Skeletal muscle satellite cell (primary cell): ENCODE results near the gene KIRREL3.

ENCODE experiments used
- H3K27me3 ChIP-seq: 2 replicates; pipeline ENCODE4 v1.7.0; 2013; ENCODE audit warnings: low read length; ENCODE audit not compliant: control insufficient read depth, insufficient read depth
- H3K36me3 ChIP-seq: 2 replicates; pipeline ENCODE4 v1.7.0; 2013; ENCODE audit warnings: mild to moderate bottlenecking, control low read depth, low read length; ENCODE audit not compliant: insufficient read depth
- H3K4me1 ChIP-seq: 2 replicates; pipeline ENCODE4 v1.7.0; 2013; ENCODE audit warnings: low read length; ENCODE audit not compliant: control insufficient read depth, insufficient read depth
- H3K4me2 ChIP-seq: 2 replicates; pipeline ENCODE4 v1.7.0; 2013; ENCODE audit warnings: mild to moderate bottlenecking, low read length
- H3K4me3 ChIP-seq: 2 replicates; pipeline ENCODE4 v1.7.0; 2013; ENCODE audit warnings: low read length
- H3K9ac ChIP-seq: 2 replicates; pipeline ENCODE4 v1.7.0; 2013; ENCODE audit warnings: mild to moderate bottlenecking, low read depth, low read length, moderate library complexity
- H3K9me3 ChIP-seq: replicated peaks from 2 replicates; pipeline ENCODE4 v1.7.0; 2013; ENCODE audit warnings: mild to moderate bottlenecking, control low read depth, low read length

The KIRREL3 gene

DNA sequence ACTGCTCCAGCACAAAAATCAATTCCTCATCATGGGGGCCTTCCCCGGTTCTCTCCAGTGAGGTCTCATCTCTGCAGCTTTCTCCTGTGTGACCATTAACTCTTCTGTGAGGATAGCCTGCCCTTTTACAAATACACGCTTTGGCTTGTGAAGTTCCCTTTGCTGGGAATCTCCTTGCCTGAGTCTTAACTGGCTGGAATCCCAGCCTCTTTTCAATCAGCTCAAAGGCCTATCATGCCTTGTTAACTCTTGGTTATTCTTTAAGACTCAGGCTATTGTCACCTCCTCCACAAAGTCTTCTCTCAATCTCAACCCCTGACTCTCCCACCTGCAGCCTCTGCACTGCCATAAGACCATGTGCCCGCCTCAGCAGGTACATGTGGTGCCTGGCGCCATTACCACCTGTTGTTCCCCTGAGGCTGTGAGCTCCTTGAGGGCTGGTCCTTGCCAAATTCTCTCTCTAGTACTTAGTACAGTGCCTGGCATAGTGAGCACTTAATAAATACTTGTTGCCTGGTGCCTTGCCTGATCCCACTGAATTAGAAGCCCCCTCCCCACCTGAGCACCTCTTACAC lies 516.9 kb downstream of the KIRREL3 start:
- Histone ChIP-seq H3K4me2 (peak overlapping the region; percentile 6), H3K4me1 (peaks cover 24% of the 10 kb centered on the region), H3K9ac (no peak overlapping the region), H3K9me3 (no peaks in the 10 kb centered on the region), H3K27me3 (no peaks in the 10 kb centered on the region), H3K4me3 (no peak overlapping the region), H3K36me3 (no peaks in the 10 kb centered on the region)

DNA sequence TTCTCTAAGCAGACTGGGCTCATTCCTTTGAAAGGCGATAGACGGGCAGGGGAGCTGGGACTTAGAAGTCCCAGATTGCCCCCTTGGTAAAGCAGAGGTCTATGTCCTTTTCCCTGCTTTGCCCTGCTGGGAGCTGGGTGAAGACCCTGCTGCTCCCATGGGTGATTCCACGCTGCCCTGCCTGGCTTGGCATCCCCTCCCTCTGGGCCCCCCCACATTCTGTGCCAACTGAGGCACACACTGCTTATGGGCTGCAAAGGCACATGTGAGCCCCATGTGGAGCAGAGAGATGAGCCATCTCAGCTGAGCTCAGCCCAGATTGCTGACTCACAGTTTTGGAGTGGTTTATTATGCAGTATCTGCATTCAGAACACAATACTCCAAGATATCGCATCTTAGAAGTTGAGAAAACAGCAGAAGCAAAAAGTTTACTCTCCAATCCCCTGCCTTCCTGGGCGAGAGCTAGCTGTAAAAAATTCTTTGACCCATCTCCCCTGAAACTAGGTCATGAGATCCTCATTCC lies 517.9 kb downstream of the KIRREL3 start:
- H3K4me3 ChIP-seq, result no peak overlapping the region
- H3K4me2 ChIP-seq, result no peak overlapping the region
- H3K9me3 ChIP-seq, result no peaks in the 10 kb centered on the region
- no peak overlapping the region for H3K9ac ChIP-seq
- H3K27me3 ChIP-seq, result no peaks in the 10 kb centered on the region
- H3K4me1 ChIP-seq, result peaks cover 24% of the 10 kb centered on the region
- no peaks in the 10 kb centered on the region for H3K36me3 ChIP-seq

DNA sequence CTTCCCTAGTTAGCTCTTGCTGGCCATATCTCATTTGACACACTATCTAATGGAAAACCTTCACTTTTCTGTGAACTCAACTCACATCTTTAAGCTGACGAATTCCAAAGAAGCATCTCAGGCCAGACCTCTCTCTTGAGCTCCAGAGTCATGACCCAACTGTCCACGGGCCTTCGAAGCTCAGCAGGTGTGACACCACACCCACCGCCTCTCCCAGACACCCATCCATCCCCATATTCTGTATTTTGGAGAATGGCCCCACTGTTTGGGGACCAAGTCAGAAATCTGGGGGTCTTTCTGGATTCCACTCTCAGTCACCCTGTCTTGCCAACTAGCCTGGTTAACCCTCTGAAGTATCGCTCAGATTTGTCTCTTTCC lies 519.3 kb downstream of the KIRREL3 start:
- no peak overlapping the region for H3K4me2 ChIP-seq
- no peaks in the 10 kb centered on the region for H3K9me3 ChIP-seq
- no peaks in the 10 kb centered on the region for H3K27me3 ChIP-seq
- H3K36me3 ChIP-seq, result no peaks in the 10 kb centered on the region
- H3K4me1 ChIP-seq, result peaks cover 24% of the 10 kb centered on the region
- H3K9ac ChIP-seq, result no peak overlapping the region
- H3K4me3 ChIP-seq, result no peak overlapping the region

DNA sequence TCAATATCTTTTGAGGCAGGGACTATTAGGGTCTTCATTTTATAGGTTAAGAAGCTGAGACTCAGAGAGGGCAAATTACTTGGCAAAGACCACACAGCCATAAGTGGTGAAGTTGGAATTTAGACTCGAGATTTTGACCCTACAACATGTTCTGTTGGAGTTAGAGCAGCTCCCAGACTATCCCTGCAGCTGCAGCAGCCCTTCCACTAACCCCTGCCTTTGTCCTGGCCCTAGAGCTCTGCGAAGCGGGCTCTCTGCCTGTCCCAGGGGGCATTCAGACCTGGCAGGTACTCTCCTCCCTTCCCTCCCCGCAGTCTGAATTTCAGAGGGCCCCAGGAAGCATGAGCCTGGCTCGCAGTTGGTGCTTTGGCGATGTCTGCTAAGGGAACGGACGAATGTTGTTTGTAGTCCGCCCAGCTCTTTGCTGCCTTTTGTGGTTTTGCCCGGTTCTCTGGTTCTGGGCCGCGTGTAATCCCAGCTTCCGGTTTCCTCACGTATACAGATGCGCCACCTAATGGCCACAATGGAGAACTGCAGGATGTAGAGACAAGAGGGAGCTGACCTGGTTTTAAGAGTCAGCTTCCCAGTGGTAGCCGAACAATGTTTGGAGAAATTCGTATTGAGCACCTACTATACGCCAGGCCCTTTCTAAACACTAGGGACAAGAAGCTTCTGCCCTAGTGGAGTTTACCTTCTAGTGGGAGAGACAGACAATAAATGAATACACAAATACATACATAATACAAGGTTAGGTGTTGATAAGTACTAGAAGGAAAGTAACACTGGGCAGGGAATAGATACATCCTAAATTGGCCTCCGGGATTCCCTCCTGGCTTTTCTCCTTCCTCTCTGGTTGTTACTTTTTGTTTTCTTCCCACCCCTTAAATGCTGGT lies 519.9 kb downstream of the KIRREL3 start:
- H3K4me3 ChIP-seq, result peak overlapping the region; percentile 35
- peak overlapping the region; percentile 63 for H3K4me2 ChIP-seq
- no peaks in the 10 kb centered on the region for H3K27me3 ChIP-seq
- H3K9ac ChIP-seq, result peak overlapping the region; percentile 47
- H3K9me3 ChIP-seq, result no peaks in the 10 kb centered on the region
- H3K4me1 ChIP-seq, result peaks cover 22% of the 10 kb centered on the region
- no peaks in the 10 kb centered on the region for H3K36me3 ChIP-seq

DNA sequence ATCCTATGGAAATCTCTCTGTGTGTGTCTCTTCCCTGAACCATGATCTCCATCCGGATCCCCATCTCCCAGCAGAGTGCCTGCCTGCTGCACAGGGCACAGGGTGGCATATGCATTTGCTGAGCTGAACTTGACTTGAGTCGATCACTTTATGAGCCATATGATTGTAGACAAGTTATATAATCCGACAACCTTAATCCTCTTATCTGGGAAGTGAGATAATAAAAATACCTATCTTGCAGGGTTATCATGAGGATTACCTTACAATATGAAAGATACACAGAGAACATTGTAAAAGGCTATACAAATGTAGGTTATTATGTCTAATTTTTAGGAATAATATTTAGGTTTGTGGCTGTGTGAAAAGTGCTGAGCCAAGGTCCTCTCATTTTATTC lies 520.6 kb downstream of the KIRREL3 start:
- H3K27me3 ChIP-seq, result no peaks in the 10 kb centered on the region
- H3K4me2 ChIP-seq, result no peak overlapping the region
- H3K9ac ChIP-seq, result peak overlapping the region; percentile 47
- no peaks in the 10 kb centered on the region for H3K36me3 ChIP-seq
- no peak overlapping the region for H3K4me3 ChIP-seq
- no peaks in the 10 kb centered on the region for H3K9me3 ChIP-seq
- peaks cover 17% of the 10 kb centered on the region for H3K4me1 ChIP-seq

DNA sequence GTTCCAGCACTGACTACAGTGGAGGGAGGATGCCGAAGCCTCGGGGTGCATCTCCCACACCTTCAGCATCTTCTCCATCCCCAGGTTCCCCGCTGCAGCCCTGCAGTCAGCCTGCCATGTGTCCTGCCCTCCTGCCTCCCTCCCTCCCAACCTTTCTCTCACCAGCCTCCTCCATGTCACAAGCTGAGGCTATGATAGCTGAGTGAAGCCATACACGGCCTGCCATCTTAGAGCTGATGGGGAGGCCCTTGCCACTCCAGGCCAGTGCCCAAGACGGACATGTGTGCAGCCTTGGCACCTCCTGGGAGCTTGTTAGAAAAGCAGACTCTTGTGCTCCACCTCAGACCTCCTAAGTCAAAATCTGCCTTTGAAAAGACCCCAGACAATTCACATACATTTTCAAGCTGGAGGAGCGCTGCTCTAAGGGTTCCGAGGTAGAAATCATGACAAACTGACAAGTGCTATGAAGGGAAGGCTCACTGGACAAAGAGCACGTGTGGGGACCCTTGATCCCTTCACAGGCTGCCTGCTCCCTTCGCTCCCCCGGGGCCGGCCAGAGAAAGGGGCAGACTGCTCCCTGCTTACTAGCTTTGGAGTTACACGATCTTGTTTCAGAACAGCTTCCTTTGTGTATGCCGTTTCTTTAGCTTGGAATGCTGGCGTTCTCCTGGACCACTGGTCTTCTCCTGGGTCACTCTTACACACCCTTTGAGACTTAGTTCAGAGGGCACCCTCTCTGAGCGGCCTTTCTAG lies 521.2 kb downstream of the KIRREL3 start:
- Histone ChIP-seq H3K4me1 (peaks cover 11% of the 10 kb centered on the region), H3K4me3 (no peak overlapping the region), H3K27me3 (no peaks in the 10 kb centered on the region), H3K9ac (no peak overlapping the region), H3K9me3 (no peaks in the 10 kb centered on the region), H3K4me2 (no peak overlapping the region), H3K36me3 (no peaks in the 10 kb centered on the region)

DNA sequence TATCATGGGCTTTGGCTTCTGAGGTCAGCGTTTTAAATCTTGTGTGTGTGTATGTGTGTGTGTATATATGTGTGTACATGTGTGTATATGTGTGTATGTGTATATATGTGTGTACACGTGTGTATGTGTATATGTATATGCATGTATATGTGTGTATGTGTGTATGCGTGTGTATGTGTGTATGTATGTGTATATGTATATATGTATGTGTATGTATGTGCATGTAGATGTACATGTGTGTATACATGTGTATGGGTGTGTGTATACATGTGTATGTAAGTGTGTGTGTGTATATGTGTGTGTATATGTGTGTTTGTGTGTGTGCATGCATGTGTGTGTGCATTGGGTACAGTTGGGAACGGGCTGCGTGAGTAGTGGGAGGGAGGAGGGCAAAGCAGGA lies 522.1 kb downstream of the KIRREL3 start:
- no peaks in the 10 kb centered on the region for H3K9me3 ChIP-seq

DNA sequence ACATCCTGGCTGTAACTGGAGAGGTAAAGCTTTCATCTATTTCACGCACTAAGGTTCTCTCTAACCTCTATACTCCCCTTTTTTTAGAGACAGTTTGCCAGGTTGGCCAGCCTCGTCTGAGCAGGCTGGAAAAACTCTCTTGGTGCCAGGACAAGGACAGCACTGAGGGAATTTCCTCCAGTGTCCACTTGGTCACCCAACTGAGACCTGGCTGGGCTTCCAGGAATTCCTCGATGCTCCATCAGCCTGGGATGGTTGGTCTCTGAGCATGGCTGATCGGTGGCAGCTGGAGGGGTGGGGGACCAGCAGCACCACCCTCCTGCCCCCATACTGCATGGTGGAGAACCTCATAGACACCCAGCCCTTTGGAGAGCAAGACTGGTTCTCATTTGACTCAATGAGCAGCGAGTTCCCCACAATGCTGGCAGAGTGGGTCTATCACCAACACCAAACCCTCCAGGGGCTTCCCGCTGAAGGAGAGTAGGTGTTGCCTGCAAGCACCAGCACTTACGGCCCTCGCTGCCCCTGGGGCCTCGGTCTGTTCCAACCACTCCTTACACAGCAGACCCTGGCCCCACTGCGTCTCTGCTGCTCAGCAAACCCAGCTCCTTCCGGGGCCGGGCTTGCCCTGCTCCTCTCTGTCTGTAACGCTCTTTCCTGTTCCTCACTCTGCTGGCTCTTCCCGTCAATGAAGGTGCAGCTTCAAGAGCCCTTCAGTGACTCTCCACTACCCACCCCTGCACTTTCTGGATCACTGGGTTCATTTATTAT lies 522.9 kb downstream of the KIRREL3 start:
- no peaks in the 10 kb centered on the region for H3K9me3 ChIP-seq
- H3K9ac ChIP-seq, result no peak overlapping the region
- no peaks in the 10 kb centered on the region for H3K36me3 ChIP-seq

More for the DNA sequence above, 522.1 kb downstream of the KIRREL3 start:
- peaks cover 5% of the 10 kb centered on the region for H3K4me1 ChIP-seq
- no peak overlapping the region for H3K9ac ChIP-seq
- no peak overlapping the region for H3K4me3 ChIP-seq
- no peak overlapping the region for H3K4me2 ChIP-seq
- no peaks in the 10 kb centered on the region for H3K36me3 ChIP-seq
- H3K27me3 ChIP-seq, result no peaks in the 10 kb centered on the region

DNA sequence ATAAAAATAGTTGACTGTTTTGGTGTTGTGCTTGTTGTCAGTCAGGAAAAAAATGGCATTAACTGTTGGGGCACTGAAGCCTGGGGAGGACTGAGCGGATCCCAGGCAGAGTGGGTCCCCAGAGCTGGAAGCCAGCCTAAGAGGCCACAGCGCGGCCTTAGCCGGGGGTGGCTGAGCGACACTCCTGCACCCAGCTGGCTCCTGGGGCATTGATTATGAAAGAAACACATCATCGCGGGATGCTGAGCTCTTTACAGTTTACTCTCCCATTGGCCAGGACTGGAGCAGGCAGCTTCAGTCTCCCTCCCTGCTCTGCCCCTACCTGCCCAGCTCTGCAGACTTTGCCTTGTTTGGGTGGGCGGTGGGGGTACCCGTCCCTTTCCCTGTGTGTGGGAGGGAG lies 523.6 kb downstream of the KIRREL3 start:
- no peak overlapping the region for H3K4me2 ChIP-seq
- H3K27me3 ChIP-seq, result no peaks in the 10 kb centered on the region
- no peak overlapping the region for H3K4me3 ChIP-seq
- H3K9me3 ChIP-seq, result no peaks in the 10 kb centered on the region
- H3K9ac ChIP-seq, result no peak overlapping the region
- no peaks in the 10 kb centered on the region for H3K36me3 ChIP-seq
- peaks cover 5% of the 10 kb centered on the region for H3K4me1 ChIP-seq

More for the DNA sequence above, 522.9 kb downstream of the KIRREL3 start:
- peaks cover 5% of the 10 kb centered on the region for H3K4me1 ChIP-seq
- no peak overlapping the region for H3K4me2 ChIP-seq
- H3K4me3 ChIP-seq, result no peak overlapping the region
- H3K27me3 ChIP-seq, result no peaks in the 10 kb centered on the region

DNA sequence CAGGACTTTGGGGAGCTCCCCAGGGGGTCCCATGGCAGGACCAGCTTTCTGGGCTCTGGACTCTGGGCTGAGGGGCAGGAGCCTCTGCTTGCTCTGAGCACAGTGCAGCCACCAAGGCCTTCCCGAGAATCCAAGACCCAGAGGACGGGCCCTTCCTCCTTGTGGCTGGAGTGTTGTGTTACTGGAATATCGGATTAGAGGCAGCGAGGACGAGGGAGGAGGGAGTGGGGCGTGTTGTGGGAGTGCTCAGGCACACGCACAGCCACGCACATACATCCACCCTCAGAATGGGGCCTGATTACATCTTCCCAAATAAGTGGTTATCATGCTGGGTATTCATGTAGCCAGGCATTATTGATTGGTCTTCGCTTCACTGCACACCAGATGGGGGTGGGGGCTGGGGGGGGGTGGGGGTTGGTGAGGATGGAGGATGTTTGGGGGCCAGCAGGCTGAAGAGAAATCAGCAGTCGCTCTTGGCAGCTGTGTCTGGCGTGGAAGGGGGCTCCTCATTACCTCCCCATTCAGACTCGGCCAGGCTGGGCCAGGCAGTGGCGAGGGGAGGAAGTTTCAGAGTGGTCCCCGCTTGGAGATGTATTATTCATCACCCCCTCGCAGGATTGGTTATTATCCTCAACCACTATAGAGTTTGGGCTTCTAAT lies 524.2 kb downstream of the KIRREL3 start:
- Histone ChIP-seq H3K4me3 (no peak overlapping the region), H3K27me3 (no peaks in the 10 kb centered on the region), H3K4me2 (no peak overlapping the region), H3K9ac (no peak overlapping the region), H3K9me3 (no peaks in the 10 kb centered on the region), H3K4me1 (peaks cover 5% of the 10 kb centered on the region), H3K36me3 (no peaks in the 10 kb centered on the region)
